Islet precursor cell (in vitro differentiated cells): ENCODE results near the gene MAPK8IP3.
"Not testable (repeated sequence)": the region's sequence is repeated elsewhere in the genome, so short reads cannot be mapped to it uniquely, and the experiment has no call there.

Experiments used
- DNase-seq: peaks from one replicate; pipeline ENCODE4 v3.0.0-alpha.2; 2018

The MAPK8IP3 gene

DNA sequence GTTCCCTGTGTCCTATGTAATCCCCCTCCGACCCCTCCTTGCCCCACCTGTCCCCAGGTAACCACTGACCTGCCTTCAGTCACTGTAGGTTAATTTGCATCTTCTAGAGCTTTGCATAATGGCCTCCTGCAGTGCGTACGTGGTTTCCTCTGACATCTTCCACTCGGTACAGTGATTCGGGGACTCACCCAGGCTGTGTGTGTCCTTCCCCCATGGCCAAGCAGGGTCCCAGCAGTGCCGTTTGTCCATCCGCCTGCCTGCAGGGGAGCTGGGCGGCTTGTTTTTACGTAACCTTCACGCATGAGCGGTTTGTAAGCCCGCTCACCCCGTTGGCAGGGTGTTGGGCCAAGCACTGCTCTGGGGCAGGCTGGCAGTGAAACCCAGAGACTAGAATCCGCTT, 7.9 kb downstream of the MAPK8IP3 start:
- DNase-seq: no peak

DNA sequence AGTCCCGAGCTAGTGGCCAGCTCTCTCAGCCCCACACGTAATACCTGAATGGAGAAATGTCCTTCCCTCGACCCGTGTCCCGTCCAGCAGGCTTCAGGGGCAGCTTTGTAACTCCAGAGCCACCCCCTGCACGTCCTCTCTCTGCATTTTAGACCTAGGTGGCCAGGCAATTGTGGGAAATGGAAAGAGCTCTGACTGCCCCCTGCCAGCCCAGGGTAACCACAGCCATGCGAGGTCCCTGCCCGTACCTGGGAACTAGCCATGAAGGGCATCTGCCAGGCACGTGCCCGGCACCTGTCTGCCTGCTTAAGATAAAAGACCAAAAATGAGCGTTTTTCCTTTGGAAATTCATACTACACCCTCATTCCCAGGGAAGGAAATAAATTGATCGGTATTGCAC, 9.2 kb downstream of the MAPK8IP3 start:
- DNase-seq: no peak

GRCh38 chr16:1718236-1718635, 12.2 kb downstream of the MAPK8IP3 start:
- not testable (repeated sequence) for DNase-seq

DNA sequence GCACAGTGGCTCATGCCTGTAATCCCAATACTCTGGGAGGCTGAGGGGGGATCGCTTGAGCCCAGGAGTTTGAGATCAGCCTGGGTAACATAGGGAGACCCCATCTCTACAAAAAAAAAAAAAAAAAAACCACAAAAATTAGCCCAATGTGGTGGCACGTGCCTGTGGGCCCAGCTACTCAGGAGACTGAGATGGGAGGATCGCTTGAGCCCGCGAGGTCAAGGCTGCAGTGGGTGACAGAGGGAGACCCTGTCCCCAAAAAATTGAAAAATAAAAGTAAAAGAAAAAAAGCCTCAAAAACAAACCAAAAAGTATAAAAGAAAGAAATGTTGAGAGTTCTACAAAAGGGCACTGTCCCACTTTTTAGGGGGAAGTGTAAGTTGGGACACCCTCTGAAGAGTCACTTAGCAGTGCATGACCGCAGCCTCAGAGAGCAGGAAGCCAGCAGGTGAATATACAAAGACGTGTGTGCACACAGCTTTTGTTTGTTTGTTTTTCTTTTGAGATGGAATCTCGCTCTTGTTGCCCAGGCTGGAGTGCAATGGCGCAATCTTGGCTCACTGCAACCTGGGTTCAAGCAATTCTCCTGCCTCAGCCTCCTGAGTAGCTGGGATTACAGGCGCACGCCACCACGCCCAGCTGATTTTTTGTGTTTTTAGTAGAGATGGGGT, 13.7 kb downstream of the MAPK8IP3 start:
- DNase-seq: not testable (repeated sequence)

GRCh38 chr16:1721372-1721771, 15.4 kb downstream of the MAPK8IP3 start:
- no peak for DNase-seq

DNA sequence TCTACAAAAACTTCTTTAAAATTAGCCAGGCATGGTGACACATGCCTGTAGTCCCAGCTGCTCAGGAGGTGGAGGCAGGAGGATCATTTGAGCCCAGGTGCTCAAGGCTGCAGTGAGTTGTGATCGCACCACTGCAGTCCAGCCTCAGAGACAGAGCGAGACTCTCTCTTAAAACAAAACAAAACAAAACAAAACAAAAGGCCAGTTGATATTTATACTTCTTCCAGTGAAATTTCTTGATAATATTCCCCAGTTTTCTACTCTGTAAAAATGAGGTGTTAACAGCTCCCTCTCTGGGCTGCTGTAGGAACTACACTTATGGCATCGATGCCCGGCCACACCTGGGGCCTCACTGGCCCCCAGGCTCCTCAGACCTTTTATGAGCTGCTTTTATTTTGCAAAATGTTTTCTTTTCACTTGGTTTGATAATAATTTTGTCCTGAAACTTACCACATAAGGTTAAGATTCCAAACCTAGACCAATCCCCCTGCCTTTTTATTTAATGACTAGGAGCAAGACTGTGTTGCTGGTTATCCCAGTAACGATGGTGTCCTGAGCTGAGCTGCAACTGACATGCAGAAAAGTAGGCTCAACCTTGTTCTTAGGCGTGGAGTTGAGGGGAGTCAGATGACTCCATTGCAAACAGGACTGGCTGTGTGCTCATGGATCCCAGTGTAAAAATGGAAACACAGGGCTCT, 17.6 kb downstream of the MAPK8IP3 start:
- no peak for DNase-seq

DNA sequence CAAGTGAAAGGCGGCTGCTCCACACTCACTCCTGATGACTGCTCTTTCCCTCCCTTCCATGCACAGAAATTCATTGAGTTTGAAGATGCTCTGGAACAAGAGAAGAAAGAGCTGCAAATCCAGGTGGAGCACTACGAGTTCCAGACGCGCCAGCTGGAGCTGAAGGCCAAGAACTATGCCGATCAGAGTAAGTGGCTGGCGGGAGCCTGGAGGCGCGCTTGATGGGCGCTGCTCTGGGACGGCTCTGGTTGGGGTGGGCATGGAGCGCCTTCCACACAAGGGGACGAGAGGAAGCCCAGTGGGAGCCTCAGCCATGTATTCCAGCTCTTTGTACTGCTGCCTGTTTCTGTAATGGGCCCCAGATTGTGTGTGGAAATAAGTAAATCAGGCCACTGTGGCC, 18.5 kb downstream of the MAPK8IP3 start:
- DNase-seq: no peak

DNA sequence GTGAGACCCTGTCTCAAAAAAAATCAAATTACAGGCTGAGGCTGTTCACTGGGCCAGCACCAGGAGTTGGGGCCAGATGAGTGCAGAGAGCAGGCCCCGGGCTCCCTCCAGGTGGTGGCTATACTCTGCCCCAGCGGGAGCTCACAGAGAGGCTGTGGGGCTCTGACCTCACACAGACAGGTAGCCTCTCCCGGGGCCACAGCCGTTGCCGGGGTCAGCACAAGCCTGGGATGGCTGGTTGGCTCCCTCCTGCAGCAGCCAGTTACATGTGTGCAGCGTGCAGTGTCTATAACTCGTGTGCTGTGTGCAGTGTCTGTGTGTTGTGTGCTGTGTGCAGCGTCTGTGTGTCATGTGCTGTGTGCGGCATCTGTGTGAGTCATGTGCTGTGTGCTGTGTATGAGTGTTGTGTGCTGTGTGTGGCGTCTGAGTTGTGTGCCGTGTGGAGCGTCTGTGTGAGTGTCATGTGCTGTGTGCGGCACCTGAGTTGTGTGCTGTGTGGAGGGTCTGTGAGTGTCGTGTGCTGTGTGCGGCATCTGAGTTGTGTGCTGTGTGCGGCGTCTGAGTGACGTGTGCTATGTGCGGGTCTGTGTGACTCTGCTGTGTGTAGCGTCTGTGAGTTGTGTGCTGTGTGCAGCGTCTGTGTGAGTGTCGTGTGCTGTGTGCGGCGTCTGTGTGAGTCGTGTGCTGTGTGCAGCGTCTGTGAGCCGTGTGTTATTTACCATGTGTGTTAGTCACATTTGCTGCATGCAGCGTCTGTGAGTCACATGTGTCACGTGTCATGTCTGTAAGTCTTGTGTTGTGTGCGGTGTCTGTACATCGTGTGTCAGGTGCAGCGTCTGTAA, 20.9 kb downstream of the MAPK8IP3 start:
- no peak for DNase-seq

DNA sequence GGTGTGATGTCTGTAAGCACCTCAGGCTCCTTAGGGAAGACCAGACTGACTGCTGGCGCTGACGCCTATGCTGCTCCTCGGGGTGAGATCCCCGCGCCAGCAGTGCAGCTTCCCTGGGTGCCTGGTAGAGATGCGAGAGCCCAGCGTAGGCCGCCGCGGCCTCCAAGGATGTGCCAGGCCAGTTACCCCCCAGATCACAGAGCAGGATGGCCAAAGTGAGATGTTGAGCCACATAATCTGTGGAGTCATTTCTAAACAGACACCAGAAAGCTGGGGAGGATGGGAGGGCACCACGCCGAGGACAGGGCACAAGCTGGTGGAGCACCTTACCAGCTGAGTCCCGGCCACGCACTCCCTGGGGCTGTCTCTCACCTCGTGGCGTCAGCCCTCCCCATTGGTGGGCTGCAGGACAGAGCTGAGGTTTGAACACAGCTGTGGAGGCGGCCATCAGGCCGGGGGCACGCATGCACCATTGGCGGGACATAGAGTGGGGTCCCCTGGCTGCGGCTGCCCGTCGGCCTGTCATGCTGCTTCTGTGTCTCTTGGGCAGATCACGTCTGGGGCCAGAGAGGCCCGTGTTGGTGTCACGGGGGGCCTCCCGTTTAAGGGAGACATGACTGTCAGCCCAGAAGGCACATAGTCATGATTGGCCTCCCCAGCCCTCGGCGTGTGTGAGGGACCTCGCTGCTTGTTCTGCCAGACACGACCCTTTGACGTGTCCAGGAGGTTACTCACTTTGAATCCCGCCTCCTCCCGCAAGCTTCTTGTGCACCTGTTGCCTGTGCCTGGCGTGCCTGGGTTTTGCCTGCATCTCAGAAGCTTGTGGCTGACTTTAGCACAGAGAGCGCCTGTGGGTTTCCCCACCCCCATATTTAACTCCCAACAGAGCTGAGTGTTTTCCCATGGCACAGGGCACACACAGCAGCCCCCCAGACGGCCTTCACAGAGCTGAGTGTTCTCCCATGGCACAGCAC, 21.9 kb downstream of the MAPK8IP3 start:
- DNase-seq: no peak

GRCh38 chr16:1729026-1729425, 23.0 kb downstream of the MAPK8IP3 start:
- no peak for DNase-seq

DNA sequence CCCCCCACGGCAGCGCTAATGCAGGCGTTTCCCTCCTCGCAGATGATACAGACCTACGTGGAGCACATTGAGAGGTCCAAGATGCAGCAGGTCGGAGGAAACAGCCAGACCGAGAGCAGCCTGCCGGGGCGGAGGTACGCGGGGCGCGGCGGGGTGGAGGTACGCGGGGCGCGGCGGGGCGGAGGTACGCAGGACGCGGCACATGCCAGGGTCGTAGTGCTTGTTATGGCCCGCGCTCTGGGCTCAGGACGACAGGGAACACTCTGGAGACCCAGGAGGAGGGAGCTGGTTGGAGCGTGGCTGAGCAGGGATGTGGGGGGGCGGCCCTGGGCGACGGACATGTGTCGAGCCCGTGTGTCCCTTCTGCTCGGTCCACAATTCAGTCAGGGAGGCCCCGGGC, 23.4 kb downstream of the MAPK8IP3 start:
- DNase-seq: no peak

DNA sequence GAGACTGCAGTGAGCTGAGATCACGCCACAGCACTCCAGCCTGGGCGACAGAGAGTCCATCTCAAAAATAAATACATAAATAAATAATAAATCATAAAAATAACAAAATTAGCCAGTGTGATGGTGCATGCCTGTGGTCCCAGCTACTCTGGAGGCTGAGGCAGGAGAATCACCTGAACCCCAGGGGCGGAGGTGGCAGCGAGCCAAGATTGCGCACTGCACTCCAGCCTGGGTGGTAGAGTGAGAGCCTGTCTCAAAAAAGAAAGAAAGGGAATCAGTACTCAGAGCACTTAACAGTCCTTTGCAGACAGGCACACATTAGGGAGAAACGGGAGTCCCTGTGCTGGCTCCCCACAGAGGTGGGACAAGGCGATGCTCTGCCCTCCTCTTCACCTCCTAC, 25.1 kb downstream of the MAPK8IP3 start:
- no peak for DNase-seq

GRCh38 chr16:1731603-1732002, 25.6 kb downstream of the MAPK8IP3 start:
- DNase-seq: no peak

DNA sequence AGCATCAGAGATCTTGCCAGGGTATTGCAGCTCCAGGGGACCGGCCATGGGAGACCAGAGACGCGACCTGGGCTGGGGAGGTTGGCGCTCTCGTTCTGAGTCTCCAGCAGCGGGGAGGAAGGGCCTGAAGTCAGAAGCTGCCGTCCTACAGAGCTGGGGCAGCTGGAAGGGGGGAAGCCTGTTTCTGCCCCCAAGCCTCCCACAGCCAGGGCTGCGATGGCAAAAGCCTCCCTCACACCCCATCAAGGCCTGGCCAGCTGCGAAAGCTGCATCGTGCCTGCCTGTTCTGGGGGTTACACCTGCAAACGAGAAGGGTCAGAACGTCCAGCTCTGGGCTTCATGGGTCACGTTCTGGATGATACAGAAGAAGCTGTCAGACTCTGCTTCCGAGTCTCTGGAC, 26.1 kb downstream of the MAPK8IP3 start:
- no peak for DNase-seq

DNA sequence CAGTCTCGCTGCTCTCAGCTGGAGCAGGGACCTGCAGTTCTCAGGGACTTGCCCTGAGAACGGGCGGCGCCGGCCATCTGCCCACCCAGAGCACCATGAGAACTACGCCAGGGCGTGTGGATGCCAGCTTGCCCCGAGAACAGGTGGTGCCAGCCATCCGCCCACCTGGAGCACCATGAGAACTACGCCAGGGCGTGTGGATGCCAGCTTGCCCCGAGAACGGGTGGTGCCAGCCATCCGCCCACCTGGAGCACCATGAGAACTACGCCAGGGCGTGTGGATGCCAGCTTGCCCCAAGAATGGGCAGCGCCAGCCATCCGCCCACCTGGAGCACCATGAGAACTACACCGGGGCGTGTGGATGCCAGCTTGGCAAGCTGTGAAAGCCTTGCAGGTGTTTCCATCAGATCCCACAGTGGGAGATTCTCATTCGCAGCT, 26.6 kb downstream of the MAPK8IP3 start:
- not testable (repeated sequence) for DNase-seq

DNA sequence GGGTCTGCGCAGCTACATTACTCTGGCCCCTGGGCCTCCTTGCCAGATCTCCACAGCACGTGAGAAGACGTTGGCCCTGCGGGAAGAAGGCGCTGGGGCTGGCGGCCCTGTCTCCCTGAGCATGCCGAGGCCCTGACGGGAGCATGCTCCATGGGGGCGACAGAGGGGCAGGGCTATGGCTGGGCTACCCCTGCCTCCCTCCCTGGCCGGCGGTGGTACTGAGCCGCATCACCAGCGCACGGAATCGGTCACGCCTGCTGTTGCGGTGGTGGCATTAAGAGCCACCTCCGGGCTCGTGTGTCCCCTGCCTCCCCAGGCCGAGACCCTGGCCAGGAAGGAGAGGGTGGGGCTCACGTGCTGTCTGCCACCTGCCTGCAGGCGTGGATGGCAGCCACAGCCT, 28.1 kb downstream of the MAPK8IP3 start:
- DNase-seq: no peak

DNA sequence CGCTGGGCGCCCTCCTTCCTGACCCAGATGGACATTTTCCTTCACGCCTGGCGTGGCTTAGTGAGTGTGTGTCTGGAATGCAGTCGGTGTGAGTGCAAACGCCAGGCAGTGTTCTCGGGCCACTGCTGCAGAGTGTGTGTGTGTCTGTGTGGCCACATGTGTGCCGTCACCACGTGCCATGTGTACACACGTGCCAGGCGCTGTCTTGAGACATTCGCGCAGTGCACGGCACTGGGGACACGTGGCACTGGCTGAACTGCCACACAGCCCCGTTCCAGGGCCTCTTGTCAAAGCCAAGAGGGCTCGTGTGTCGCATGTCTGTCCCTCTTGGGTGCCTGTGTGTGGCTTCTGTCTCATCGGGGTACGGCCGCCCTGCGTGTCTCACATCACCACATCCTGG, 28.8 kb downstream of the MAPK8IP3 start:
- no peak for DNase-seq

DNA sequence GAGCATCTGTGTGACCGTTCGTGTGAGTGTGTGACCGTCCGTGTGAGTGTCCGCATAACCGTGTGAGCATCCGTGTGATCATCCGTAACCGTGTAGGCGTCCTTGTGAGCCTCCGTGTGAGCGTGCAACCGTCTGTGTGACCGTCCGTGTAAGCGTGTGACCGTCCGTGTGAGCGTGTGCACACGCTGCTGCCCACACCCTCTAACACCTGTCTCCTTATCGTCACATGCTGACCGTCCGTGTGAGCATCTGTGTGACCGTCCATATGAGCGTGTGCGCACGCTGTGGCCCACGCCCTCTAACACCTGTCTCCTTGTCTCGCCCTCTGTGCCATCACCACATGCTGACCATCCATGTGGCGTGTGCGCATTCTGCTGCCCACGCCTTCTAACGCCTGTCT, 34.2 kb downstream of the MAPK8IP3 start:
- no peak for DNase-seq

DNA sequence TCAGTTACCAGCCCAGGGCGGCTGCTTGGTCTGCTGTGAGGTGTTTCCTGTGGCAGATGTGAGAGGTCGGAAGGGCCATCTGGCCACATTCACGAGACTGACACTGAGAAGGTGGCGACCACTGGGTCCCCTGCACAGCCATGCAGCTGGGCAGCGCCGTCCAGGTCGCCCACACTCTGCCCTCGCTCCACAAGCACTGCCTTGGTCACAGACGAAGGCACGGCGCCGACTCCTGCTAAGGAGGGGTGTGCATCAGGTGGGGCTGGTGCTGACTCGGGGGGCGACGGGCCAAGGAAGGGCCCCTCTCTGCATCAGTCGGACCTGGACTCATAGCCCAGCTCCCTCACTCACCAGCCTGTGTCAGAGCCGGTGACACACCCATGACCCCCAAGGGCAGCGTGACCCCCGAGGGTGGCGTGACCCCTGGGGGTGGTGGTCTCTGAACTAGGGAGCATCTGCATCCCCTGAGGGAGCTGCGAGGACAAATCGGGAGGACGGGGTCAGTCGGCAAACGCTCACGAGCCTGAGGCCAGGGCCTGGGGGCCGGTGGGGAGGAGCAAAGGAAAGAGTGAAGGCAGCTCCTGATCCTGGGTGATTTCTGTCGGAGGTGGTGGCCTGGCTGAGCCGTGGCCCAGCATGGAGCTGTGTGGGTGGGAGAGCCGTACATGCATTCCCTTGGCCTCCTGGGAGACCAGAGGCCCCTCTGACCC, 34.9 kb downstream of the MAPK8IP3 start:
- peak; percentile 46 for DNase-seq

DNA sequence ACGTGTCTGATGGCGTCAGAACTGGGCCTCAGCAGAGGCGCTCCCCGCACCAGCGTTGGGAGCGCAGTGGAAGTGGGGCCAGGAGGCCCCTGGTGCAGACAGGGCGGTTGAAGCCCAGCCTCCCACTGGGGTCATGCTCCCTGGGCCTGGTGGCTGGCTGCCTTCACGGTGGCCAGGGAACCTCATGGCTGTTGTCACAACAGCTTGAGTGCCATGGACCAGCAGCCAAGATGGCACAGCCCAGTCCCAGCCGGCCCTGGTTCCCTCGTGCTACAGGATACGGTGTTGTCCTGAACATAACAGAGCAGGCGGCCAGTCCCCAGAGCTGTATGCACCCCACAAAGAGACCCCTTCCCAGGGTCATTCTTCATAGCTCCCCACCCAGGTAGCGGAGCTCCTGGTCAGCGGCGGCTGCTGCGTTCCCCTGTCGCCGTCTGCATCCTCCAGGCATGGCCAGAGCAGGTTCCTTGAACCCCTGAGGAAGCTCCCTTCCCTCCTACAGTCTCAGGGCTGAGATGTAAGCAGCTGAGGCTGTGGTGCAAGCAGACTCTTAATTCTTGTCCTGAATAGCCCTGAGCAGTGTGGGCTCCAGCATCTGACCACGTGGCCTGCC, 35.7 kb downstream of the MAPK8IP3 start:
- no peak for DNase-seq
